ENCODE results near the gene COA7.
"Not testable (repeated sequence)": the region's sequence is repeated elsewhere in the genome, so short reads cannot be mapped to it uniquely, and the experiment has no call there.

The COA7 gene

DNA sequence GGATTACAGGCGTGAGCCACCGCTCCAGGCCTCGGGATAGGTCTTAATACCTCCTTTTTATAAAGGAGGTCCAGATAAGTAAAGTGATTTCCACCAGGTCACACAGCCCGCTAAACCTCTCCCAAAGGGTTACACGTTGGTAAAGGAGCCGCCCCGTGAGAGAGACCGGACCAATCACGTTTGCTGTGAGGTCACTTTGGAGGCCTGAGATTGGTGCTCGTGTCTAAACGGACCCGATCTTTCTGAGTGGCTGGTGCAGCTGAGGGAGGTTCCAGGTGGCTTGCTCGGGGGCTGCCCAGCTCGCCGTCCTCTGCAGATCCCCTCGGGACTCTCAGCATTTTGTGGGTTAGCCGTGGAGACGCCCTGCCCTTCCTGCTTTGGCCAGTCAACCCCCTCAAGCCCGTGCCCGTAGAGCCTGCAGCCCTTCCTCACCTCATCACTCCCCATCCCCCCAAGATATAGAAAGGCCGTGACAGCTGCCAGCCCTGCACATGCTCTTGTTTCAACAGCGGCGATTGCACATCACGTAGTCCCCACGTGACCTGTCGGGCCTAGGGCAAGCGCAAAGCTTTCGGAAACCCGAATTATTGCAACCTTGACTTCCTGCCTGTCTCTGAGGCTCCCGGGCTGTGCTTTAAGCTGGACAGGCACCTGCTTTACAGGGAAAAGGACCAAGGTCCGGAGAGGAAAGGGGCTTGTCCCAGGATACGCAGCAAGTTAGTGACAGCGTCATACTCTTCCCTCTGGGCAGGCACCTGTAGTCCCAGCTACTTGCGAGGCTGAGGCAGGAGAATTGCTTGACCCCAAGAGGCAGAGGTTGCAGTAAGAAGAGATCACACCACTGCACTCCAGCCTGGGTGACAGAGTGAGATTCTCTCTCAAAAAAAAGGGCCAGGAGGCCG, 5.0 kb upstream of the COA7 start:
- peak; percentile 25 to 52 for DNase-seq

DNA sequence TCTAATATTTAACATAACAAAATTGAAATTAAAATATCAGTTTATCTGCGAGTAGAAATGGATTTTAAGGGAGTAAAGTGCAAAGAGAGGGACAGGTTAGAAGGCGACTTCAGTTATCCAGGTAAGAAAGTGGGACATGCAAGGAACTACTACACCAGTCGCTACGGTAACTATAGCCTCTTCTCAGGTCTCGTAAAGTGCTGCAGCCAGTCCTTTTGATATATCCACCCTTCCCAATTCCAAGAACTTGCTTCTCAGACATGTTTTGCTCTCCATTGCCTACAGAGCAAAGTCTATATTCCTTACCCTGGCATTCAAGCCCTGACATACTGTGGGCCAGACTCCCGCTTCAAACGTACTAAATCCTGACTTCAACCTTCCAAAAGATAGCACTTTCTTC, 2.5 kb downstream of the COA7 start:
- DNase-seq, result no peak

GRCh38 chr1:52693843-52694242, 4.3 kb downstream of the COA7 start:
- no peak for DNase-seq

GRCh38 chr1:52693351-52693750, 4.8 kb downstream of the COA7 start:
- not testable (repeated sequence) for DNase-seq

- DNase-seq, result no peak
Observed at GRCh38 chr1:52692697-52693096, 5.5 kb downstream of the COA7 start.

DNA sequence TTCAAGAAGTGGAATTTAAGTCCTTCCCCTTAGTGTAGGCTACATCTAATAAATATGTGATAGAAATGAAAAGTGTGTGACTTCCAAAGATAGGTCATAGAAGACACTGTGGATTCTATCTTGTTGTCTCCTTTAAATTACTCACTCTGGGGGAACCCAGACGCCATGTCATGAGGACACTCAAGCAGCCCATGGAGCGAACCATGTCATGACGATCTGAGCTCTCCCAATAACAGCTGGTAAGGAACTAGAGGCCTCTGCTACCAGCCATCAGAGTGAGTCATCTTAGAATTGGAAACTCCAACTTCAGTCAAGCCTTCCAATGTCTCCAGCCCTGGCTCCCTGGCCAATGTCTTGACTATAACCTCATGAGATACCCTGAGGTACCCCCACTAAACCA, 6.3 kb downstream of the COA7 start:
- DNase-seq, result no peak

- DNase-seq, result no peak
Observed at GRCh38 chr1:52686830-52687229, 11.3 kb downstream of the COA7 start.

- DNase-seq, result peak in 1 of 2 experiments; percentile 73
Observed at GRCh38 chr1:52686261-52686751, 11.8 kb downstream of the COA7 start.

DNA sequence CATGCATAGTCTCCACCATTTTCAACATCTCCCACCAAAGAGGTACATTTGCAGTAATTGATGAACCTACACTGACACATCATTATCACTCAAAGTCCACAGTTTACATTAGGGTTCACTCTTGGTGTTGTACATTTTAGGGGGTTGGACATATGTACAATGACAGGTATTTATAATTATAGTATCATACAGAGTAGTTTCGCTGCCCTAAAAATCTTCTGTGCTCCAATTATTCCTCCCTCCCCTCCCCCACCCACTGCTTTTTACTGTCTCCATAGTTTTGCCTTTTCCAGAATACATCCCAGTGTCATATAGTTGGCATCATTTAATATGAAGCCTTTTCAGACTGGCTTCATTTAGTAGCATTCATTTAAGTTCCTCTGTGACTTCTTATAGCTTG, 13.6 kb downstream of the COA7 start:
- DNase-seq, result no peak

DNA sequence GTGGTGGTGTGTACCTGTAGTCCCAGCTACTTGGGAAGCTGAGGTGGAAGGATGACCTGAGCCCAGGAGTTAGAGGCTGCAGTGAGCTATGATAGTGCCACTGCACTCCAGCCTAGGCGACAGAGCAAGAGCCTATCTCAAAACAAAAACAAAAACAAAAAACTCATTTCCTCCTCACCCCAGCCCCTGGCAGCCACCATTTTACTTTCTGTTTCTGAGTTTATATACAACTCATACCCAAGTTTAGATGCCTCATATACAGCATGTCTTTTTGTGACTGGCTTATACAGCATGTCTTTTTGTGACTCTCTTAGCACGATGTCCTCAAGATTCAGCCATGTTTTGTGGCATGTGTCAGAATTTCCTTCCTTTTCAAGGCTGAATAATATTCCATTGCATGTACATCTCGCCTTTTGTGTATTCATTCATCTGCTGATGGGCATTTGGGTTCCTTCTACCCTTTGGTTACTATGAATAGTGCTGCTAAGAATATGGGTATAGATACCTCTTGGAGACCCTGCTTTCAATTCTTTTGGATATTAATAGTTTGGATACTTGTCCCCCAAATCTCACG, 14.7 kb downstream of the COA7 start:
- no peak for DNase-seq

GRCh38 chr1:52681136-52681535, 17.0 kb downstream of the COA7 start:
- DNase-seq, result no peak

DNA sequence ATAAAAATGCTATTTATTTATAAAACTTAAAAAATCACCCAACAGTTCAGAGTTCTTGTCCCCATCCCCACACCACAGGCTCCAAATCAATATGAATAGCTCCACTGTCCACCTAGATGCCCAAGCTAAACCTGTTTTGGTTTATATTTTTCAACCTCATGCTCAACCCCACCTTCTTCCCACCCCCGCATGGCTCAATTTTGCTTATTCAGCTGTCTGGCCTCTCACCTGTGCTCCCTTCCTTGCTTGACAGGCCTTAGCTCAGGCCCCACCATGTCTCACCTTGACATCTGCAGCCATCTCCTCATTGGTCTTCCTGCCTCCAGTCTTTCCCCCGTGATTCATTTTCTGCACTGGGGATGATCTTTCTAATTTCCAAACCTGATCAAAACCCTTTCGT, 17.8 kb downstream of the COA7 start:
- DNase-seq, result no peak

DNA sequence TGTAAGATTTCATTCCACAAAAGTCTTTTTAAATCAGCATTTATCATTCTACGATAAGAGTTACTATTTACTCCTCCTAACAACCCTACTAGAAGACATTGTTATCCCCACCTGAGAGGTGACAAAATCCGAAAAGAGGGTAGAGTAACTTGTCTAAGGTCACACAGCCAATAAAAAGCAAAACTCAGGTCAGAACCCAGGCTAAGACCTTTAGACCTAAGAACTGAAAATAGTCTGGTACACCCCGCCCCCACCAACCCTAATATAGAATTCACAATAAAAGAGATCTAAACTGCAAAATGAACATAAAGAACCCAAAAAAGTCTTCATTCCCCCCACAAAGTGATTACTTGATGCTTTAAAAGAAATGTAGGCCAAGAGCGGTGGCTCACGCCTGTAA, 18.6 kb downstream of the COA7 start:
- DNase-seq, result no peak

GRCh38 chr1:52679048-52679447, 19.1 kb downstream of the COA7 start:
- DNase-seq, result no peak

DNA sequence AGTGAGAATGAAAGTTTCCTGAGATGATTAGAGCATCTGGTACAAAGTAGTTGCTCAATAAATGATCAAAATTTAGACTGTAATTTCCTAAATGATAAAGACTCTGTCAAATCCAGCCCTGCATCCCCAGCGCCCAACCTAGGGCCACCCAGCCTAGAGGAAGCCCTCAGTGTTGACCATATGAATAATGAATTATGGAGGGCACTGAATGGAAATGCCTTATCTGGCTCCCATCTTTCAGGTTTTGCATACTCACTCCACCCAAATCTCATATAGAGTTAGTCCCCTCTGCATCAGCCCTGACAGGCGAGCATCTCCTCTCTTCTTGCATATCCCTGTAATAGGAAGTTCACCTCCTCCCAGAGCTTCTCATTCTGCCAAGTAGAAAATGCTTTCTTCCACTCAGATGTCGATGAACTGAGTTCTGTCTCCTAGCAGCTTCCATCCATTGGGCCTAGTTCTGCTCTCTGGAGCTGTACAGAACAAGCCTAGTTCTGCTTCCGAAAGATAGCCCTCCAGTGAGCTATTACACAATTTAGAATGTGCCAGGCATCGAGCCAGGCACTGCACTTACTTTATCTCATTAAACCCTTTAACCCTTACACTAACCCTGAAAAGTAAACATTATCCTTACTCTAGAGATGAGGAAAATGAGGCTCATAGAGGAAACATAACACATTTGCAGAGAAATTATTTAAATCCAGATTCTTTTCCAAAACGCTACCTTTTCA, 20.9 kb downstream of the COA7 start:
- peak; percentile 23 to 45 for DNase-seq

DNA sequence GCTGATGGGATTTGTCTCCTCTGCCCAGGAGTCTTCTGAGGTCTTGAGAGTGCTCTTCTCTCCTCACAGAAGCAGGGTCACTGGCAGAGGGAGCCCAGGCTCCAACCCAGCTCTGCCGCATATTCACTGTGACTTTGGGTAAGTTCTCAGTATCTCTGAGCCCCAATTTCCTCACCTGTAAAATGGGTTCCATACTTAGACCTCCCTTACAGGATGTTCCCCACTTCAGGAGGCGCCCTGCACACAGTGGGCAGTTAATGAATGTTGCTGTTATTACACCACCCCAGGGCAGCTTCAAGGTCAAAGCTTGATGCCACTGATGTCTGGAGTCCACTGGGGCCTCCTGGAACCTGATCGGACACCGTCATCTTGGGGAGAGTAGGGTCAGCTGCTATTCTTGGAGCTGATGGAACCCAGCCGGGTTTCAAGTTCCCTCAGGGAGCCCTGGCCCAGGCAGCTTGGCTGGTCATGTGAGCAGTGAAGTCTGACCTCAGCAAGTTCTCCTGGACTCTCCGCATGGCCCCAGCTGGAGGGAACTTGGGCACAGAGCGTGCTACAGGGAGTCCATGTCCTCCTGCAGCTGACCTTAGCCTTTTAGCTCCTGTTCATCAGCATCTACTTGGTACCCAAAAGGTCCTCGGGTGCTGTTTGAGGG, 21.8 kb downstream of the COA7 start:
- no peak for DNase-seq

- DNase-seq, result peak in 1 of 2 experiments; percentile 20
Observed at GRCh38 chr1:52674497-52675384, 23.4 kb downstream of the COA7 start.

- DNase-seq, result no peak
Observed at GRCh38 chr1:52673513-52673912, 24.6 kb downstream of the COA7 start.

DNA sequence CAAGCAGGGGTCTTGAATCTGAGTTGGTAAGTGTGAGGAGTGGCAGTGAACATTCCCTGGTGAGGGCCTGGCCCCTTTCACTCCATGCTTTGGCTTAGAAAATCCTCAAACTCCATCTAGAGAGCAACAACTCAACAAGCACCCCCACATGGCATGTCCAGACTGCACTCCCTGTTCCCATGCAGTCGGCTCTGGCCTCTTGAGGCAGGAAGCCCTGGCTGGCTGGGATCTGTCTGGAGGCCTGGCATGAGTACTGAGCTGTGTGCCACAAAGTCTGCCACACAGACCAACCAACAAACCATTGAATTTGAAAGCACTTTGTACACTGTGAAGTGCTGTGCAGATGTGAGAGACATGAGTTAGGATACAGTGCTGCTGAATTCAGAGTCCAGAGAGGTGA, 25.2 kb downstream of the COA7 start:
- DNase-seq, result no peak

GRCh38 chr1:52670604-52671003, 27.5 kb downstream of the COA7 start:
- no peak for DNase-seq

- DNase-seq, result no peak
Observed at GRCh38 chr1:52669696-52670095, 28.5 kb downstream of the COA7 start.

DNA sequence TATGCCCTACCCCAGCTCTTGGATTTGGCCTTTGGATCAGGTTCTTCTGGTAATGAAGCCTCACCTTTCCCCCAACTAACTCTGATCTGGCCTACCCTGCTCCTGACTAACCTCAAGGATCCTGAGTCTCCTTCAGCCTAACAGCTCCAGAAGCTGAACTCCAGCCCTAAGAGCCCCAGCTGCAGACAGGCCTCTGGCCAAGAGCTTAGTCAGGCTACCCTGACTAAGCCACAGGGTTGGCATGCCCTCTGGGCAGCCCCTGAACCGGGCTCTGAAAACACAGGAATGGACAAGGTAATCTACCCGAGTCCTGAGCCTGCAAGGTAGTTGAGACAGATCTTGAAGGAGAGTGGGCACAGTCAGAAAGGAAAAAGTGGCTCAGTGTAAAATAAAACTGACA, 29.4 kb downstream of the COA7 start:
- DNase-seq, result no peak

Measured in NCI-H526 (cell line).